H7 (cell line): Measurements from ENCODE around the gene SAMD11. TPM values are rescaled to one million over a fixed set of nuclear protein-coding genes. Genes with fewer than 3 reads are reported as not detected.

Experiments used
- DNase-seq: peaks from one replicate; pipeline ENCODE4 v3.0.0; 2012
- H3K27me3 ChIP-seq: 2 replicates; pipeline ENCODE4 v1.6.0; 2011; ENCODE audit warnings: mild to moderate bottlenecking, low read length; ENCODE audit not compliant: control insufficient read depth, insufficient read depth
- H3K36me3 ChIP-seq: replicated peaks from 2 replicates; pipeline ENCODE4 v1.5.1; 2011; ENCODE audit warnings: low read length; ENCODE audit not compliant: control insufficient read depth, insufficient read depth
- H3K4me3 ChIP-seq: 2 replicates; pipeline ENCODE4 v1.5.1; 2011; ENCODE audit warnings: low read depth, mild to moderate bottlenecking, control low read depth, low read length, moderate library complexity; ENCODE audit not compliant: insufficient read depth
- total RNA-seq: library from RNA; depleted of rRNA; stranded (reverse); fragments of >200 nt; shearing (Covaris generic); gene quantifications from 2 replicates; pipeline ENCODE4 v1.2.3, GENCODE V29; 2014

The SAMD11 gene
- total RNA-seq, 1 experiment from 2014 or later: 14.8 TPM

DNA sequence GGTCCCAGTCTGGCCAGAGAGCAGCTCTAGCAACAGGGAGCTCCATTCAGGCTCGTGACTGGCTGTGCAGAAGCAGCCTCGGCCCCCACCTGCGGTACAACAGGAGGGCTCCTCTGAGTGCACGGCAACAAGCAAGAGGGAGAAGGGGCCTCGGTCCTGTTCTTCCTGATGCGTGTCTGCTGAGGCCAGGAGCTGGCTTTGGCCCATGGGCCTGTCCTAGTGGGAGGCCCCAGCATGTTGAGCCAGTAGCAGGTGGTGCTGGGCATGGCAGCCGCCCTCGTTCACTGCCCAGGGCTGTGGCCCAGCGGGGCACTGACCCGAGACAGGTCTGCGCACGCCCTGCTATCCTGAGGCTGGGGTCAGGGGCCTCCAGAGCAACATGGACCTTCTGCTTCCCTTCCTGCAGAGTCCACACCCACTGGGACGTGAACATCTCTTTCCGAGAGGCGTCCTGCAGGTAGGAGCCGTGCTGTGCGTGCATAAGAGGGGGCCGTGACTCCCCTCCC, 7.0 kb downstream of the SAMD11 start:
- H3K36me3 ChIP-seq: no peaks in the 10 kb centered on the region
- H3K4me3 ChIP-seq: no peak overlapping the region
- no peak for DNase-seq
- H3K27me3 ChIP-seq: peaks cover 74% of the 10 kb centered on the region

GRCh38 chr1:931380-932172, 7.9 kb downstream of the SAMD11 start:
- Histone ChIP-seq H3K4me3 (no peak overlapping the region), H3K36me3 (no peaks in the 10 kb centered on the region), H3K27me3 (peaks cover 73% of the 10 kb centered on the region)
- DNase-seq: no peak

GRCh38 chr1:932173-932510, 8.4 kb downstream of the SAMD11 start:
- peaks cover 73% of the 10 kb centered on the region for H3K27me3 ChIP-seq

GRCh38 chr1:932776-933602, 9.3 kb downstream of the SAMD11 start:
- no peak for DNase-seq
- Histone ChIP-seq H3K4me3 (no peak overlapping the region), H3K27me3 (peaks cover 68% of the 10 kb centered on the region)

More at GRCh38 chr1:932173-932510, 8.4 kb downstream of the SAMD11 start:
- no peaks in the 10 kb centered on the region for H3K36me3 ChIP-seq
- H3K4me3 ChIP-seq: no peak overlapping the region
- peak; percentile 83 for DNase-seq

GRCh38 chr1:933603-933940, 9.8 kb downstream of the SAMD11 start:
- no peak overlapping the region for H3K4me3 ChIP-seq
- peak; percentile 88 for DNase-seq
- no peaks in the 10 kb centered on the region for H3K36me3 ChIP-seq
- H3K27me3 ChIP-seq: peaks cover 69% of the 10 kb centered on the region

More at GRCh38 chr1:932776-933602, 9.3 kb downstream of the SAMD11 start:
- H3K36me3 ChIP-seq: no peaks in the 10 kb centered on the region

- DNase-seq: peak; percentile 83
- Histone ChIP-seq H3K27me3 (peaks cover 73% of the 10 kb centered on the region), H3K4me3 (no peak overlapping the region)
These were observed 11.4 kb downstream of the SAMD11 start for GRCh38 chr1:934991-935750.

DNA sequence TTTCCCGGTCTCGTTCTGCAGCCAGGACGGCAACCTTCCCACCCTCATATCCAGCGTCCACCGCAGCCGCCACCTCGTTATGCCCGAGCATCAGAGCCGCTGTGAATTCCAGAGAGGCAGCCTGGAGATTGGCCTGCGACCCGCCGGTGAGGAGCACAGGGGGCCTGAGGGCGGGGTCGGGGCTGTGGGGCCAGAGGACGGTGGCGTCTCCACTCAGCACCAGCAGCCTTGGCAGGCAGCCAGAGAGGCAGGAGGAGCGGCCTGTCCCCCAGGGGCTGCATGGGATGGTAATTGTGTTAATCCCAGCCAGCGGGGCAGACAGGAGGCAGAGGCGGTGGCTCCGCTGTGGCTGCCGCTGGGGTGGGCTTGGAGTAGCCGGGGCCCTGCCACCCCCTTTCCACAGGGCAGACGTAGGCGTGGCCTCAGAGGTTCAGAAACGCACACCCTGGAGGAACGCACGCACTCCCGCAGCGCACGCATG, 12.1 kb downstream of the SAMD11 start:
- peaks cover 73% of the 10 kb centered on the region for H3K27me3 ChIP-seq
- H3K4me3 ChIP-seq: no peak overlapping the region
- no peaks in the 10 kb centered on the region for H3K36me3 ChIP-seq
- peak; percentile 94 for DNase-seq

More at GRCh38 chr1:934991-935750, 11.4 kb downstream of the SAMD11 start:
- no peaks in the 10 kb centered on the region for H3K36me3 ChIP-seq

DNA sequence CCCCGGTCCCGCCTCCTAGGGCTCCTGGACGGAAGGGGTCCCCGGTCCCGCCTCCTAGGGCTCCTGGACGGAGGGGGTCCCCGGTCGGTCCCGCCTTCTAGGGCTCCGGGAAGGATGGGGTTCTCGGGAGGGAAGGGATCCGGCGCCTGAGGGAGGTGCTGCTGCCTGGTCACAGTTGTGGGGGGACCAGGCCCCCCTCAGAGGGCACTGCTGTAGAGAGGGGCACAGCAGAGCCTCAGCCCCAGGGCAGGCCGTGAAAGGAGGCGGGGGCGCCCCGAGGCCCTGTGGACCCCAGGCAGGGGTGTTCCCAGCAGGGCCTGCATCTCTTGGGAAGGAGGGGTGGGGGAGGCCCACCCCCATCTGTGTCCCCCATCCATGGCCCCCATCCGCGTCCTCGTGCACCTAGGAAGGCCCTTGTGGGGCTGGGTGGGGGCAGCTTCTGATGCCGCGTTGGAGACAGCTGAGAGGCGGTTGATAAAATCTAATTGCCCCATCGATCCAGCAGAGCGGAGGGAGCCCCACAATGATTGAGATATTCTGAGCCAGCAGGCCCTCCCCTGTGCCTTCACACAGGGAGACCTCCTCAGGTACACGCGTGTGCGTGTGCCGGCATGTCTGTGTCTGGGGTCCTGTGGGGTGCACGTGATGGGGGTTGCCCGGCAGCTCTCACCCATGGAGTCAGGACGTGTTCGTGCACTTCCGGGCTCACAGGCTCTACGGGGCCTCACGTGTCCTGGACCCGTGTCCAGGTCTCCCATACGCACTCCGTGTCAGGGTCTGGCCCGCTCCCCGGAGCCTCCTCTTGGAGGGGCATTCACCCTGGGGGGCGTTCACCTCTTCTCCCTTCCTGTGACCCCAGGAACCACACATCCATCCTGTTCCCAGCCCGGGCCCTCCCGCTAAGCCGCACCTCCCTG, 12.9 kb downstream of the SAMD11 start:
- H3K4me3 ChIP-seq: no peak overlapping the region
- peaks cover 74% of the 10 kb centered on the region for H3K27me3 ChIP-seq

DNA sequence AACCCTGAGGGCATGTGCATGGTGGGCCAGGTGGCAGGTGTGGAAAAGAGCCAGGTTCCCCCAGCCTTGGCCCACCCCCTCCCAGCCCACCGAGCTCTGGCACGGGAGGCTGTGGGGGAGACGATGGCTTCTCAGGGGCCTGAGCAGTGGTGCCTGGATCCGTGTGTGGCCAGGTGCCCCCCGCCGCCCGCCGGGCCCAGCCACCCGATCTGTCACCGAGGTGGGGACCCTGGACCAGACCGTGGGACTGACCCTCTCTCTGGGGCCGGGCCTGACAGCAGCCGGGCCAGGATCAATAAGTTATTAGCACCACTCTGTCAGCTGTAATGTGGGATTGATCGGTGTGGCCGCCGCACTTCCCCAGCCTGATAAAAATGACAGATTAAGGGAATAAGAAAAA, 13.8 kb downstream of the SAMD11 start:
- Histone ChIP-seq H3K27me3 (peaks cover 78% of the 10 kb centered on the region), H3K4me3 (no peak overlapping the region), H3K36me3 (no peaks in the 10 kb centered on the region)
- no peak for DNase-seq

More for the DNA sequence above, 12.9 kb downstream of the SAMD11 start:
- no peak for DNase-seq
- H3K36me3 ChIP-seq: no peaks in the 10 kb centered on the region

DNA sequence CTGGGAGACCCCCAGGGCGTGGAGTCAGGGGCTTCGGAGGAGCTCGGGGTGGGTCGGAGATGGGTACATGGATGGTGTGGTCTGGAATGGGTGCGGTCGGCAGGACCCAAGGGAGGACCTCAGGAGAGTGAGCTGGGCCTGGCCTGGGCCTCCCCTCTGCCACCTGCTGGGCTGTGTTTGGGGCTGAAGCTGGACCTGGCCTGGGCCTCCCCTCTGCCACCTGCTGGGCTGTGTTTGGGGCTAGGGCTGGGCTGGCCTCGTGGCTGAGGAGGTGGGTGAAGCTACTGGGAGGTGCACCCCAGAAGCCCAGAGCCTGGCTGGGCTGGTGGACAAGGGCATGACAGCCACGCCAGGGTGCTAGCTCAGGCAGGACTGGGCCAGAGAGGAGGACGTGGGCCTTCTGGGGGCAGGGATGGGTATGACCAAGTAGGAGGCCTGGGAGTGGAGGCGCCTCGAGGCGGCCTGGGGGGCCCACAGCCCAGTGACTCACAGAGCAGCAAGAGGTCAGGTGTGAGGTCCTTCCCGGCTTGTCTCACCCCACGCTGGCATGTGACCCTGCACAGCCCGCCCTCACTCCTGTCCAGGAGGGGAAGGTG, 14.5 kb downstream of the SAMD11 start:
- Histone ChIP-seq H3K27me3 (peaks cover 77% of the 10 kb centered on the region), H3K4me3 (no peak overlapping the region), H3K36me3 (no peaks in the 10 kb centered on the region)
- no peak for DNase-seq

DNA sequence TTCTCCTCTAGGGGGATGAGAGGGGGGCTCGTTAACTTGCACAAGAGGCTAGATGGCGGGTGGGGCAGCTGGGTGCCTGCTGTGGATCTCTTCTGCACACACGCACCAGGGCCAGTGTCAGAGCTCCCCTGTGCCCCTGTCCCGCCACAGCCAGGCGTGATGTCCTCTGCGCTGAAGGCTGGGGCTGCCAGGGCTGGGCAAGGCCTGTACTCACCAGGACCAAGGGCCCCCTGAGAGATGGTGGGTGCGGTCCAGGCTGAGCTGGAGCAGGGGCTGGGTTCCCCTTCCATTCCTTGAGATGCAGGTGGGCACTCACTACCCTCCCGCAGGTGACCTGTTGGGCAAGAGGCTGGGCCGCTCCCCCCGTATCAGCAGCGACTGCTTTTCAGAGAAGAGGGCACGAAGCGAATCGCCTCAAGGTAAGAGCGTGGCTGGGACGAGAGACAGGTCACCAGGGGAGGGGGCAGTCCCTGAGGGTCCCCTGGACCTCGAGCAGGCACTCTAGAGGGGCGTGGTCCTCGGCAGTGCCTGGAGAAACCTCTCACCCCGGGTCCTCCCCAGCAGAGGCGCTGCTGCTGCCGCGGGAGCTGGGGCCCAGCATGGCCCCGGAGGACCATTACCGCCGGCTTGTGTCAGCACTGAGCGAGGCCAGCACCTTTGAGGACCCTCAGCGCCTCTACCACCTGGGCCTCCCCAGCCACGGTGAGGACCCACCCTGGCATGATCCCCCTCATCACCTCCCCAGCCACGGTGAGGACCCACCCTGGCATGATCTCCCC, 15.2 kb downstream of the SAMD11 start:
- Histone ChIP-seq H3K27me3 (peaks cover 74% of the 10 kb centered on the region), H3K36me3 (no peaks in the 10 kb centered on the region), H3K4me3 (no peak overlapping the region)
- peak; percentile 96 for DNase-seq

DNA sequence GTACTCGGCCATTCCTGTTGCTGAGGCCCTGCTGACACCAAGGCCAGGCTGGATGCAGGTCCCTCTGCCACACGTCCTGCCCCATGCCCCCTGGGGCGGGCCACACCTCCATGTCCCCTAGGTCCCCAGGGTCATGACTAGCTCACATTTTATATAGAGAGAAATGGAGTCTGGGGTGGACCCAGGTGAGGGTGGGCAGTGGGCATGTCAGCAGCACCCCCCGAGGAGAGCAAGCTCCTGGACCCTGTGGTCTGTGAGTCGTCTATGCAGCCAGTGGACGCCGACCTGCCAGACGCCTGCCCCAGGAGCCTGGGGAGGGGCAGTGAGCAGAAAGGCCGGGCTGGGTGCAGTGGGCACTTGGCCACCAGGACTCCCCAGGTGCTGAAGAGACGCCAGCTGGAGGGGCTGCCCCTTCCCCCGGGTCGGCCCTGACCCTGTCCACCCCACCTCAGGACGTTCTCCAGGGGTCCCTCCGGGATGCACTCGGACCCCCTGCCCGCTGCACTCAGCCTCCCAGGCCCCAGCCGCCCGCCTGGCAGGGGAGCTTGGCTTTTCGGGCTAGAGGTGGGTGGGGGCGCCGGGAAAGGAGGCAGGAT, 15.9 kb downstream of the SAMD11 start:
- peaks cover 74% of the 10 kb centered on the region for H3K27me3 ChIP-seq
- peak; percentile 81 for DNase-seq
- no peak overlapping the region for H3K4me3 ChIP-seq

More for the DNA sequence above, 15.9 kb downstream of the SAMD11 start:
- H3K36me3 ChIP-seq: no peaks in the 10 kb centered on the region
